ENCODE data around the gene SOX30.
"Not testable (repeated sequence)": the region's sequence is repeated elsewhere in the genome, so short reads cannot be mapped to it uniquely, and the experiment has no call there.

Gene SOX30

GRCh38 chr5:157652377-157652692, at the start of gene SOX30:
TSS of gene SOX30 (minus strand) at chr5:157652438. CDS start at chr5:157652078, 360 bp downstream.
- no peak for TF ChIP-seq CTCF (conservative IDR thresholded peaks at IDR 0.05; ENCODE audit: low read depth, low read length)
- no peak for DNase-seq (ENCODE audit: low read depth)
- peak within 1 kb of the TSS; percentile 62 for H3K4me3 ChIP-seq (ENCODE audit: low read depth, low read length)

DNA sequence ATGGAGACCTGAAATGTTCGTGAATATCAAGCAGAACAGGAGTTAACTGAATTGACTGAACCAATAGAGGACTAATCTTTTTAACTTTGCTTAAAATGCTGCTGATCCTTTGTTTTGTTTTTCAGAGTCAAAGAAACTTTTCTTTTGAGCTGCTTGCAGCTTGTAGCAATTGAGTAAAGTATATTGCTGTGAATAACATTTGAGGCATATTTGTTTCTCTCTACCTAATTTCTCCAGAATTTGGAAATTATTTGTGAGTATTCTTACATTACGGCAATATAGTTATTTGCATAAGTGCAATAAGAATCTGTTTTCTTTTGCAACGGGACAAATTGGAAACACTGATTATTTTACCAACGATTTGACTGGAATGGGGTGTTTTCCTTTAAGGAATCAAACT, 46.4 kb upstream of the SOX30 start:
- not testable (repeated sequence) for DNase-seq (ENCODE audit: low read depth); H3K4me3 ChIP-seq (ENCODE audit: low read depth, low read length)

GRCh38 chr5:157696154-157696553, 43.9 kb upstream of the SOX30 start:
- H3K4me3 ChIP-seq (ENCODE audit: low read depth, low read length); DNase-seq (ENCODE audit: low read depth): not testable (repeated sequence)

- not testable (repeated sequence) for DNase-seq (ENCODE audit: low read depth)
Measured at GRCh38 chr5:157693816-157694215, 41.6 kb upstream of the SOX30 start.

GRCh38 chr5:157690690-157691433, 38.6 kb upstream of the SOX30 start:
- H3K4me3 ChIP-seq (ENCODE audit: low read depth, low read length), result peak overlapping the region; percentile 36
- DNase-seq (ENCODE audit: low read depth), result no peak
- no peak for TF ChIP-seq CTCF (conservative IDR thresholded peaks at IDR 0.05; ENCODE audit: low read depth, low read length)

More at GRCh38 chr5:157693816-157694215, 41.6 kb upstream of the SOX30 start:
- H3K4me3 ChIP-seq (ENCODE audit: low read depth, low read length), result not testable (repeated sequence)

DNA sequence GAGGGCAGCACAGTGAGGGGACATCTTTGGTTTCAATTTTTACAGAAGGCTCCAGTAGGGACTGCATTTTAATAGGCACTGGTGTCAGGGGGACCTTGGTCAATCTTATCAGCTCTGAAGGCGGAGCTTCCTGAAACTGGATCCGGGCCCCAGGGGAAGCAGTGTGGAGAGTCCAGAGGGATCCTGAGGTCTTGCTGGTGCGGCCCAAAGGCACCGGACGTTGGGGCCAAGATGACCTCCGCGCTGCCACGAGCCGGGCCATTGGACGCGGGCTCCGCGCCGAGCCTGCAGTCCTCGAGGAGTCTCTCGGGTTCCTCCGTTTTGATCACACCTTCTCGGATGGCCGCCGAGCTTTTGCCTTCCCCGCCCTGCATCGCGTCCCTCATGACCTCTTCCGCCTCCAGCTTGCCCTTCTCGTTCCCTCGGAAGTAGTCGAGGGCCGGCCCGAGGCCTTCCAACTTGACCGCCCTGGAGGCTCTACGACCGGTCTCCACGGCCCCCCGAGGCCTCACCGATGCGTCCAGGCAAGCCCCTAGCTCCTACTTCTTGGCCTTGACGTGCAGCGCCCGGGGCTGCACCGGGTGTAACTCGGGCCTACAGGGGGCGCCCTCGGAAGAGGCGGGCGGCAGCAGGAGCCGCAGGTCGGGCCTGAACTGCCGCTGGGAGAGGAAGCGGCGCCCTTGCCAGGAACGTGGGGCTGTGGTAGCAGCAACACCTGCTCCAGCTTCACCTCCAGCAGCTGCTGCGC, 37.9 kb upstream of the SOX30 start:
- peak; percentile 39 for TF ChIP-seq CTCF (conservative IDR thresholded peaks at IDR 0.05; ENCODE audit: low read depth, low read length)
- DNase-seq (ENCODE audit: low read depth), result peak; percentile 7

DNA sequence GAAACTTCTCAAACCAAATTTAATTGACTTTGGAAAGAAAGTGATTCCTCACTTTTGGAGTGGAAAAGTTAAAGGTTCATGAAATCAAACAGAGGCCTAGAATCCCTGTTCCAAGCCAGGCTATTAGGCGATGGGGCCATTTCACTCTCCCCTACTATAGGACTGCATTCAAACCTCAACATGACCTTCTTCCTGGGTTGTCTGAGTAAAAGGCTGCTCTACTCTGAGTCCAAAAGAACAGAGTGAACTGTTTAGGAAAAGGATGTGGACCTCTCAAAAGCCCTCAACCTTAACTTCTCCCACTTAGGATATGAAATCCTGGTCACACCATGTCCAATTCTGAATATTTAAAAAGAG, 34.9 kb upstream of the SOX30 start:
- no peak for TF ChIP-seq CTCF (conservative IDR thresholded peaks at IDR 0.05; ENCODE audit: low read depth, low read length)
- no peak for DNase-seq (ENCODE audit: low read depth)
- H3K4me3 ChIP-seq (ENCODE audit: low read depth, low read length), result no peak overlapping the region

More for the DNA sequence above, 37.9 kb upstream of the SOX30 start:
- H3K4me3 ChIP-seq (ENCODE audit: low read depth, low read length), result peak overlapping the region; percentile 36

- not testable (repeated sequence) for H3K4me3 ChIP-seq (ENCODE audit: low read depth, low read length); DNase-seq (ENCODE audit: low read depth)
Measured at GRCh38 chr5:157686276-157687197, 34.3 kb upstream of the SOX30 start.
